Activated CD8-positive, alpha-beta T cell treated with anti-CD3 and anti-CD28 coated beads for 36 hours (primary cell): ENCODE data around the gene LBX1. TPM values are rescaled to one million over a fixed set of nuclear protein-coding genes. Genes with fewer than 3 reads are reported as not detected.

Experiments
- ATAC-seq: fragments of 200-7000 bp; cut with Tn5 transposase; one replicate; pipeline ENCODE4 v1.10.0; 2021; ENCODE audit warnings: mild to moderate bottlenecking, moderate library complexity
- CTCF ChIA-PET: fragments of 350-600 bp; sonication (Branson Sonifier 250); formaldehyde crosslinking; loops from one replicate; lab custom pipeline; 2021; ENCODE audit warnings: antibody characterized with exemption; lab: Charles Lee
- POLR2A ChIA-PET: fragments of 350-600 bp; sonication (Branson Sonifier 250); formaldehyde crosslinking; loops from one replicate; lab custom pipeline; 2021; ENCODE audit warnings: antibody characterized with exemption; lab: Charles Lee
- DNase-seq: peaks from one replicate; pipeline ENCODE4 v3.0.0-alpha.2; 2020
- H3K27ac Mint-ChIP-seq: one replicate; pipeline ENCODE4 v1.8.0; 2021; ENCODE audit warnings: mild to moderate bottlenecking, mixed read lengths
- H3K27me3 Mint-ChIP-seq: one replicate; pipeline ENCODE4 v1.8.0; 2021; ENCODE audit warnings: mixed read lengths
- H3K36me3 Mint-ChIP-seq: one replicate; pipeline ENCODE4 v1.8.0; 2021; ENCODE audit warnings: low read depth, mixed read lengths
- H3K4me1 Mint-ChIP-seq: one replicate; pipeline ENCODE4 v1.8.0; 2021; ENCODE audit warnings: low read depth, mixed read lengths
- H3K4me3 Mint-ChIP-seq: one replicate; pipeline ENCODE4 v1.8.0; 2021; ENCODE audit warnings: mild to moderate bottlenecking, moderate library complexity, mixed read lengths
- H3K9me3 Mint-ChIP-seq: one replicate; pipeline ENCODE4 v1.8.0; 2021; ENCODE audit warnings: mixed read lengths
- intact Hi-C: fragments of 100-400 bp; cut with micrococcal nuclease; formaldehyde crosslinking; loops from one replicate; pipeline ENCODE4 v1.10.0; 2022
- total RNA-seq, 2 experiments: library from RNA; stranded (reverse); gene quantifications; one replicate each; pipeline ENCODE4 v1.2.3, GENCODE V29; 2021
- TF ChIP-seq, protein P1 (sequence below): fragments of 200-600 bp; IDR thresholded peaks from one replicate; pipeline ENCODE4 v1.8.0; 2022; ENCODE audit warnings: antibody characterized with exemption, mild to moderate bottlenecking

Gene LBX1
- total RNA-seq, 2 experiments from 2014 or later, result not detected

- CTCF ChIA-PET, result interaction anchor here (2.3 to 5.0 kb wide), 3 partner anchors 8 to 80 kb away, joined by 9 to 34 read pairs (median 27); no protein-coding TSS in a partner anchor
- H3K27ac Mint-ChIP-seq, result peak overlapping the region; percentile 22
- ATAC-seq, result no peak
Observed at GRCh38 chr10:101221963-101222531, 7.2 kb downstream of the LBX1 start.

DNA sequence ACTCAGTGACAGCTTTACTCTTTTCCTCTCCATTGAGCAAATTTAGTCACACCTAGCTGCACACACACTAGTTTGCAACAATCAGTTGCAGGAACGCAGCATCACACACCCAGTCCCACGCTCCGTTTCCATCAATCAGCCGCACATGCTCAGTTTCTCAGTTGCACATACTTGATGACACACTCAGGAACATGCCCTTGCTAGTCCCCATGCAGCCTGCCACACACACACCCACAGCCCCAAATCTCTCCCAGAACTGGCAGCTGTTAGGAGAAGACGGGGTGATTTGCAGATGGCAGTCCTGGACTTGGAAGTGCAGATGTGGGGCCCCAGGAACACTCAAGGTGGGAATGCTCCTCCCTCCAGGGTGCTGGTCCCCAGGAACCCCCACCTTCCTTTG lies 7.7 kb downstream of the LBX1 start:
- Mint-ChIP-seq H3K4me1 (peaks cover 39% of the 10 kb centered on the region), H3K27me3 (peaks cover 91% of the 10 kb centered on the region), H3K27ac (no peak overlapping the region), H3K36me3 (no peaks in the 10 kb centered on the region), H3K9me3 (no peaks in the 10 kb centered on the region), H3K4me3 (no peak overlapping the region)
- CTCF ChIA-PET, result interaction anchor here (1.0 to 5.0 kb wide), 4 partner anchors 8 to 80 kb away, joined by 4 to 27 read pairs (median 7); no protein-coding TSS in a partner anchor
- POLR2A ChIA-PET, result no interaction called here
- ATAC-seq (peak; percentile 40), DNase-seq (no peak)
- intact Hi-C loops, result no loop called here
- TF ChIP-seq, protein P1, sequence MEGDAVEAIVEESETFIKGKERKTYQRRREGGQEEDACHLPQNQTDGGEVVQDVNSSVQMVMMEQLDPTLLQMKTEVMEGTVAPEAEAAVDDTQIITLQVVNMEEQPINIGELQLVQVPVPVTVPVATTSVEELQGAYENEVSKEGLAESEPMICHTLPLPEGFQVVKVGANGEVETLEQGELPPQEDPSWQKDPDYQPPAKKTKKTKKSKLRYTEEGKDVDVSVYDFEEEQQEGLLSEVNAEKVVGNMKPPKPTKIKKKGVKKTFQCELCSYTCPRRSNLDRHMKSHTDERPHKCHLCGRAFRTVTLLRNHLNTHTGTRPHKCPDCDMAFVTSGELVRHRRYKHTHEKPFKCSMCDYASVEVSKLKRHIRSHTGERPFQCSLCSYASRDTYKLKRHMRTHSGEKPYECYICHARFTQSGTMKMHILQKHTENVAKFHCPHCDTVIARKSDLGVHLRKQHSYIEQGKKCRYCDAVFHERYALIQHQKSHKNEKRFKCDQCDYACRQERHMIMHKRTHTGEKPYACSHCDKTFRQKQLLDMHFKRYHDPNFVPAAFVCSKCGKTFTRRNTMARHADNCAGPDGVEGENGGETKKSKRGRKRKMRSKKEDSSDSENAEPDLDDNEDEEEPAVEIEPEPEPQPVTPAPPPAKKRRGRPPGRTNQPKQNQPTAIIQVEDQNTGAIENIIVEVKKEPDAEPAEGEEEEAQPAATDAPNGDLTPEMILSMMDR, result no peak

More at GRCh38 chr10:101221963-101222531, 7.2 kb downstream of the LBX1 start:
- POLR2A ChIA-PET, result no interaction called here
- Mint-ChIP-seq H3K27me3 (peaks cover 88% of the 10 kb centered on the region), H3K36me3 (no peaks in the 10 kb centered on the region), H3K9me3 (no peaks in the 10 kb centered on the region), H3K4me1 (peaks cover 38% of the 10 kb centered on the region), H3K4me3 (no peak overlapping the region)
- TF ChIP-seq, protein P1, result no peak
- intact Hi-C loops, result no loop called here
- no peak for DNase-seq

DNA sequence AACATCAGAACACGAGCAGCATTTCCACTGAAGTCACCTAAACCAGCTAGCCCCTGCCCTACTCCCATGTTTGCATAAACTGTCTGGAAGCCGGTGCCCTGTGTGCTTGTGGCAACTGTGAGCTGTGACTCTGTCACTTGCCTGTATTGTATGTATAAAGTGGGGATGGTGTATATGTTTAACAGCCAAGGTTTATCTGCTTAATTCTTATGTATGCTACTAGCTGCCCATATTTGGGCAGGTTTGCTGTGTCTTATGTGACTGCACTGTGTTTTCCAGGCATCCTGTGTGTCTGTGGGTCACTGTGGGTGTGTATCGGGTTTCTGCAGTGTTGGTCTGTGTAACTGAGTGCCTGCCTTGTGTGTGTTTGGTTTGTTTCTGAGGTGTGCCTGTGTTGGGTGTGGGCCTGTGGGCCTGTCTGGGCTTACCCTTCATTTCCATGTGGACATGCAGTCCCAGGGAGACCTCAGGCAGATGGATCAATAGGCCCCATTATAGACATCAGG lies 9.3 kb downstream of the LBX1 start:
- H3K27me3 Mint-ChIP-seq, result peaks cover 89% of the 10 kb centered on the region
- POLR2A ChIA-PET, result interaction anchor here (0.9 to 1.0 kb wide), 2 partner anchors 11 to 96 kb away, joined by 3 read pairs; no protein-coding TSS in a partner anchor
- ATAC-seq (no peak), DNase-seq (no peak)
- H3K36me3 Mint-ChIP-seq, result no peaks in the 10 kb centered on the region
- intact Hi-C loops, result loop anchor here (5.0 kb wide), 2 partner anchors 83 to 352 kb away; no protein-coding TSS in a partner anchor
- TF ChIP-seq, protein P1, result no peak
- H3K4me3 Mint-ChIP-seq, result no peak overlapping the region
- H3K27ac Mint-ChIP-seq, result no peak overlapping the region
- CTCF ChIA-PET, result interaction anchor here (1.2 to 5.0 kb wide), 9 partner anchors 9 to 351 kb away, joined by 4 to 27 read pairs (median 5); no protein-coding TSS in a partner anchor
- no peaks in the 10 kb centered on the region for H3K9me3 Mint-ChIP-seq
- H3K4me1 Mint-ChIP-seq, result peaks cover 34% of the 10 kb centered on the region

DNA sequence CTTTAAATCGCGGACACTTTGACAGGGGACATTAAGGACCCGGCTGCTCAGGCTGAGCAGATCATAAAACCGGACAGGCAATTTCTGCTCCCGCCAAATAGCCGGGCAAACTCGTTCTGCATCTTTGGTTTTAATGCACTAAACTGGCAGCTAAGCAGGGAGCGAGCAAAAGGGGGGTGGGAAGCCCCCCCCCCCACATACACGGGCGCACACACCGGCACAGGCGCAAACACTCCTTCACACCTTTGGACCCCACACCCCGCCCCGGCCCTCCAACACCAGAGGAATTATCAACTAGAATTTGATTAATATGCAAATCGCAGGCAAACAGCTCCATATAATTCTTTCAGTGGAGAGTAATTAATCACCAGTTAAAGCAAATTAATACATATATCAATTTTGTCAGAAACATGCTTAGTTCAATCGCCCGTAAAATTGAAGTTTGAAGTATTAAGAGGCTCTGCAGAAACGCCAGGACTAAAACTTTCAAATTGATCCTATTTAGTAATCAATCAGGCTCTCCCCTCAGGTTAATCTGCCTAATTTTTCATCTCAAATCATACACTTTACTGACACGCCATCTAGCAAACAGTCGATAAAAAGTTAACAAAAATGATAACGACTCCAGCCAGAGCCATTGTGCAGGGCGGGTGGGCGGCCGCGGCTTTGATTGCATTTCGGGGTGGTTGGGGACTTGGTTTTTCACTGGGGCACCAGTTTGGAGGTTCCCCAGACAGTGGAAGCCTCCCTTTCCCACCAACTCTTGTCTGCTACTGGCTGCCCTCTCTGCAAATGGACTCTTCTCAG lies 9.9 kb downstream of the LBX1 start:
- Mint-ChIP-seq H3K9me3 (no peaks in the 10 kb centered on the region), H3K36me3 (no peaks in the 10 kb centered on the region), H3K27ac (no peak overlapping the region), H3K27me3 (peaks cover 92% of the 10 kb centered on the region), H3K4me3 (no peak overlapping the region), H3K4me1 (peaks cover 35% of the 10 kb centered on the region)
- TF ChIP-seq, protein P1, result no peak
- no peak for ATAC-seq
- POLR2A ChIA-PET, result interaction anchor here (0.9 to 1.4 kb wide), 2 partner anchors 11 to 96 kb away, joined by 3 to 6 read pairs; no protein-coding TSS in a partner anchor
- CTCF ChIA-PET, result interaction anchor here (1.1 to 5.0 kb wide), 8 partner anchors 9 to 247 kb away, joined by 3 to 27 read pairs (median 6); partner anchors contain the start of gene LBX1
- intact Hi-C loops, result loop anchor here (5.0 kb wide), 2 partner anchors 82 to 353 kb away; no protein-coding TSS in a partner anchor
- DNase-seq, result no peak
